Hepatocyte (in vitro differentiated cells): ENCODE data around the gene MICU1.

Experiments used
- CTCF ChIP-seq: fragments of 200-600 bp; sonication (generic); IDR thresholded peaks from 2 replicates; pipeline ENCODE4 v1.5.1; 2016; ENCODE audit warnings: antibody characterized with exemption, mild to moderate bottlenecking; ENCODE audit not compliant: poor library complexity
- EZH2 ChIP-seq: fragments of 200-600 bp; sonication (generic); IDR thresholded peaks from 2 replicates; pipeline ENCODE4 v1.6.1; 2016; ENCODE audit warnings: antibody characterized with exemption, mild to moderate bottlenecking, borderline replicate concordance
- EZH2phosphoT487 ChIP-seq: fragments of 200-600 bp; sonication (generic); IDR thresholded peaks from one replicate; pipeline ENCODE4 v1.6.1; 2018; ENCODE audit warnings: antibody characterized with exemption, mild to moderate bottlenecking, low read depth, moderate library complexity; ENCODE audit not compliant: unreplicated experiment, severe bottlenecking

DNA sequence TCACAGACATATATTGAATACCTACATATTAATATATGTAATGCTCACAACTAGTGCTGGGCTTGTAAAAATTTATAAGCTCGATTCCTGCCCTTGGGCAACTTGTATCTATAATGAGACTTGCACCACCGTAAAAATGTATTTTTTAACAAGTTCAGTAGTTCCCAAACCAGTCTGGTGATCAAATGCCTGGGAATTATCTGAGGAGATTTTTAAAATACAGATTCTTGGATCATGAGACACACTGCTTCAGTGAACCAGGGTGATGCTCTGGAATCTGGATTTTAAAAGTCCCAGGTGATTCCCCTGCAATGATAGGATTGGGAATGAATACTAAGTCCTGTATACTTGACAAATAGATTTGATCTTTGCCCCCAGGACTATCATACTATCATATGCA is 4.3 kb upstream of the MICU1 start:
- no peak for TF ChIP-seq CTCF
- TF ChIP-seq EZH2: no peak
- TF ChIP-seq EZH2phosphoT487: no peak
